ENCODE measurements around the gene CDK17.
"Not testable (repeated sequence)": the region's sequence is repeated elsewhere in the genome, so short reads cannot be mapped to it uniquely, and the experiment has no call there.

Gene CDK17

DNA sequence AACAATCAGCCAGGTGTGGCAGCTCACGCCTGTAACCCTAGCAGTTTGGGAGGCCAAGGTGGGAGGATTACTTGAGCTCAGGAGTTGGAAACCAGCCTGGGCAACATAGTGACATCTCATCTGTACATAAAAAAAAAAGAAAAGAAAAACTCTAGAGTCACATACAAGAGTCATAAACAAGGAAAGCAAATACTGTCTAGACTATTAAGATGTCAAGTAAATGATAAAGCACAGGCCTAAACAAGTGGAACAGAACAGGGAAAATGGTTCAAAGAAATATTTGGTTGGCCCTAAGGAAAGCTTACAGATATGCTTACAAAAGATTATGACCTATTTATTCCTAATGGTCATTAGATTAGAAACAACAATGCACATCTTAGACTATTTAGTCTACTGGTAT is 12.3 kb downstream of the CDK17 start:
- no peak for DNase-seq (ENCODE audit: low read depth)

DNA sequence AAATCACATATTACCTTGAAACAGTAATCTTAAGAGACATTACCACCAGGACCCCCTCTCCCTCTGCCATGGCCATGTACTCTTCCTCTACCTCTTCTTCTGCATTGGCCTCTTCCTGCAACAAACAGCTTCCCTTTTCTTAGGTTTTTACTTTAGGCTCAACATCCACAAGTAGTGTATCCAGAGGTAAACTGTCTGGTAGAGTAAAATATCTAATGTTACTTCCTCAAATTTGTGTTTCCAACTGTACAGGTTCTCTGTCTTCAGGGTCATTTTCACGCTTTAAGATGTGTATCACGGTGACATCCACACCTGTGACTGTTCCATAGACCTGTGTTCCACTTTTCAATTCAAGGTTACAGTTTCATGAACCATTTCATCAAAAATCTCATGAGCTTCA is 13.4 kb downstream of the CDK17 start:
- no peak for DNase-seq (ENCODE audit: low read depth)

DNA sequence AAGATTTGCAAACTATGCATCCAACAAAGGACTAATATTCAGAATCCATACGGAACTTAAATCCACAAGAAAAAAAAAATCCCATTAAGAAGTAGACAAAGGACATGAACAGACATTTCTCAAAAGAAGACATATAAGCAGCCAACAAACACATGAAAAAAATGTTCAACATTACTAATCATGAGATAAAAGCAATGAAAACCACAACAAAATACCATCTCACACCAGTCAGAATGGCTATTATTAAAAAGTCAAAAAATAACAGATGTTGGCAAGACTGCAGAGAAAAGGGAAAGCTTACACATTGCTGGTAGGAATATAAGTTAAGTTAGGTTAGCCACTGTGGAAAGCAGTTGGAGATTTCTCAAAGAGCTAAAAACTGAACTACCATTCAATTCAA is 16.2 kb downstream of the CDK17 start:
- no peak for DNase-seq (ENCODE audit: low read depth)

DNA sequence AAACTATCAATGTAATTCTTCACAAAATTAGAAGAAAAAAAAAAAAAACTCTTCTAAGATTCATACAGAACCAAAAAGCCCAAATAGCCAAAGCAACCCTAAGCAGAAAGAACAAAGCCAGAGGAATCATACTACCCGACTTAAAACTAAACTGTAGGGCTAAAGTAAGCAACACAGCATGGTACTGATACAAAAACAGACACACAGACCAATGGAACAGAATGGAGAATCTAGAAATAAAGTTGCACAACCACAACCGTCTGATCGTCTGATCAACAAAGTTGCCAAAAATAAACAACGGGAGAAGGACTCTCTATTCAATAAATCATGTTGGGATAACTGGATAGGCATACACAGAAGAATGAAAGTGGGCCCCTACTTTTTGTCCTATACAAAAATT is 16.9 kb downstream of the CDK17 start:
- DNase-seq (ENCODE audit: low read depth), result no peak

DNA sequence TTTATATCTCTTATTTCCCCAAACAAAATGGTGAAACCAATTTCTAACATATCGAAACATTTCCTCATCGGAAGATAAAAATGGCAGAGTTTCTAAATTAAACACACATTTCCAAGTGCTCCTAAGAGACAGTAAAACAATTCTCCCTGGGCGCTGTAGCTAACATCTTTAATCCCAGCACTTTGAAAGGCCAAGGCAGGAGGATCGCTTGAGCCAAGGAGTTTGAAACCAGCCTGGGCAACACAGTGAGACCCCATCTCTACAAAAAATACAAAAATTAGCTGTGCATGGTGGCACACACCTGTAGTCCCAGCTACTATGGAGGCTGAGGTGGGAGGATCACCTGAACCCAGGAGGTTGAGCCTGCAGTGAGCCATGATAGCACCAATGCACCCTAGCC is 20.5 kb downstream of the CDK17 start:
- DNase-seq (ENCODE audit: low read depth), result not testable (repeated sequence)

DNA sequence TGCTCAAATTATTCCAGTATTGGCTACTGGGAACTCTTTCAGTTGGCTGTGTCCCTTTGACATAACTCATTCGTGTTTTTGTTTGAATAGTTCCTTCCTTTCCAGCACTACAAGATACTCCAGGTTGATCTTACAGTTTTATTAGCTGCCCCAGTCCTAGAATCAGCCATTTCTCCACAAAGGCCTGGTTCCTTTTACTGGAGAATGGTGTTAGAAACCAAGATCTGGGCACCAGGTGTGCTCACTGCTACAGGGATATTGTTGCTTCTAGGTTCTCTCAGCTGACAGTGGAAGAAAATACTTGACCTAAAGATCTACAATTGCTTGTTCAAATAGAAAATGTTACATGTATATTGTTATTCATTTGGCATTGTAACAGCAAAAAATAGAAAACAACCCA is 21.9 kb downstream of the CDK17 start:
- DNase-seq (ENCODE audit: low read depth), result no peak

DNA sequence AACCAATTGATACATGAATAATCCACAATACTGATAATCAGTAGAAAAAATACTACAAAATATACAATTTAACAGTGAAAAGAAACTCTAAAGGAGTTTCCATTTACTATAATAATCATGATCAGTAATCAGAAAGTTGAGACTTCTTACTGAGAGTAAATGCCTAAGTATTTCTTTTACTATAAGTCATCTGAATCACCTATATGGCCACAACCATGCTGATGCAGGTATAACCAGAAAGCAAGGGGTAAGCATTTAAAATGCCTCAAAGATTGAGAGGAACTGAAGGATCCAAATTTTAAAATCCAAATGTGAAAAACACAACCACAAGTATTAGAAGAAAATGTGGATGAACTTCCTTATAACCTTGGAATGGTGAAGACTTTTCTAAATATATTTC is 23.4 kb downstream of the CDK17 start:
- no peak for DNase-seq (ENCODE audit: low read depth)

DNA sequence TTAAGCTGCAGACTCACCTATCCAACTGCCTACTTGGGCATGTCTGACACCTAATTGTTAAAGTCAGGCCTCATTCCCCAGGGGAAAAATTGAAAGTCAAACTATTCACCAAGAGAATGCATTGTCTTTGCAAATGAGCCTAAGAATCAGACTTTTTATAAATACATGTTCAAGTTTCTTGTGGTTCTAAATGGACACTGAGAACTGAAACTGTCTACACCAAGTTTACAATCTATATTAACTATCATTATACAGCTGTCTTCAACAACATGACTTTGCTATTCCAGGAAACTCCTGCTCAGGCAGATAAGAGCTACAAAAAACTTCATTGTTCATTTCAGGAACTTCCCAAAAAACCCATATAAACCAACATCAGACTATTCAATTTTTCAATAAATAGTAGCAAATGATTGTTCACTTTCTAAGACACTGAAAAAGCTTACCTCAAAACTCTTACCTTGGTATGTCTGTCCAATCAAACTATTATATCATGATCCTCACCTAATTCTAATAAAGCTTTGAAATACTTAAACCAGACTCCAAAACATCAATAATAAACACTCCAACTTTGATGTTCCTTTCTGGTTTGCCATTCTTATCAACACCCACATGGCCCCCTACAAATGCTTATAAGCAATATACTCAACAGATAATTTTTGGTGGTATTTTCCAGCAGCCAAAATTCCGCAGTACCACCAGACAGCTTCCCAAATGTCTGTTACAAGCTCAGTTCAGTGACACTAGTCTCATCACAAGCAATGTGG is 24.2 kb downstream of the CDK17 start:
- no peak for DNase-seq (ENCODE audit: low read depth)

DNA sequence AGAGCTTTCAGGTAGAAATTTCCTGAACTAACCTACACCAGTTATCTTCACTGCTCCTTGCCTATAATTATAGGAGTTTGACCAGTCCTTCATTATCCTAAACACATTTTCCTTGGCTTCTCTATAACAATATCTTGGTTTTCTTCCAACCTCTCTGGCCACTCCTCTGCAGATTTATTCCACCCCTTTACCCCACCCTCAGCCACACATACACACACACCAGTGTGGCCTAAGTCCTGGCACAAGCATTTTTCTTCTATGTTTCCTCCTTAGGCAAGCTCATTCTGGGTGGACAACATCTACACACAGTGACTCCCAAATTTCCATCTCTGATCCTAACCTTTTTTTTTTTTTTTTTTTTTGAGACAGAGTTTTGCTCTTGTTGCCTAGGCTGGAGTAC is 25.1 kb downstream of the CDK17 start:
- no peak for DNase-seq (ENCODE audit: low read depth)

DNA sequence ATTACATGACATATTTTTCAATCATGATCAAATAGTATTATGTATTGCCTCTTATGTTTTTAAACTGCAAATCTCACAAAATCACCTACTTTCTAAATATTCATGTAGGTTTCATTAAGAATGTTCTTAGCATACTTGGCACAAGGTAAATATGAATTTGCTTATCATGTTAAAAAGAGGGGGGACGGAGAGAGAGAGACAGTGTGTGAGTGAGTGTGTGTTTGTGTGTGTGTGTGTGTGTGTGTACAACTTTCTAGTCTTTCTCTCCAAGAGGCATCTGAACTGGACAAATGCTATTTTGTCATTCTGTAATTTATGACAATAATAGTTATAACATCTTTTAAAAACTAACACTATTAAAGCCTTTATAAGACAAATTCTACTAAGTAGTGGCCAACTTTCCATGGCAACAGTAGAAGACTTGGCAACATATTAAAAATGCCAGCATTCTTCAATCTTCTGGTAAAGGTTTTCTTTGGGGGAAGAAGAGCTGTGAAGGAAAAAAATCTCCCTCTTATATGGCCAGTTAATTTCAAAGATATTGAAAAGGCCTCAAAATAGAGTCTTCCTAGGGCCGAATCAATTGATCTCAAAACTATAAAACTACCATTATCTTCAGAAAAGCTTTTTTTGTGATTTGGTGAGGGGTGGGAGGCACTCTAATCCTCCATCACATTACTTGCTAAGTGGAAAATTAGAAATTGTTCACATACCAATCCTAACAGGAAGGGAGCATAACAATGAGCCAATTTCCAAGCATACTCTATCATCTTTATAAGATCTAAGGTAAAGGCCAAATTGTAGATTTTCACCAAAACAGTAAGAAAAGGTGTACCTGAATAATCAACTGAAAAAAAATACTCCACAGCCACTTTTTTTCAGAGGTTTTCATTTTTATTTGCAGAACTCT is 28.2 kb downstream of the CDK17 start:
- no peak for DNase-seq (ENCODE audit: low read depth)

DNA sequence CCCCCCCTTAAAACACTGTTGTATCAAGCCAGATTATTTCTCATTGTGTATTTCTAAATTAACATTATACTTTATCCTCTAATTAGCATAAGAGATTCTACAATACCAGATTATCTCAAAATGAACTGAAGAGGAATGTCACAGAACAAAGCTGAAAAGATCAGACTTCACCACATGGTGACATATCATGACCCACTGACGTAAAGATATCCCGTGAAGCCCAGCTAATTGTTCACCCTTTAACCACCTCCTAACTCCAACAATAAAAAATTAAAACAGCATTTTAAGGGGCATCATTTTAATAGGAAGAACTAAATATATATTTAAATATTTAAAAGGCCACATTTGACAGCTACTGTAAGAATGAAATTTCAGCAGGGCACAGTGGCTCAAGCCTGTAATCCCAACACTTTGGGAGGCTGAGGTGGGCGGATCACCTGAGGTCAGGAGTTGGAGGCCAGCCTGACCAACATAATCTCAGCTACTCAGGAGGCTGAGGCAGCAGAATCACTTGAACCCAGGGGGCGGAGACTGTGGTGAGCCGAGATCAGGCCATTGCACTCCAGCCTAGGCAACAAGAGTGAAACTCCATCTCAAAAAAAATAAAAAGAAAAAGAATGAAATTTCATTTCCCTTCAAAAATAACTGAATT is 29.0 kb downstream of the CDK17 start:
- no peak for DNase-seq (ENCODE audit: low read depth)

DNA sequence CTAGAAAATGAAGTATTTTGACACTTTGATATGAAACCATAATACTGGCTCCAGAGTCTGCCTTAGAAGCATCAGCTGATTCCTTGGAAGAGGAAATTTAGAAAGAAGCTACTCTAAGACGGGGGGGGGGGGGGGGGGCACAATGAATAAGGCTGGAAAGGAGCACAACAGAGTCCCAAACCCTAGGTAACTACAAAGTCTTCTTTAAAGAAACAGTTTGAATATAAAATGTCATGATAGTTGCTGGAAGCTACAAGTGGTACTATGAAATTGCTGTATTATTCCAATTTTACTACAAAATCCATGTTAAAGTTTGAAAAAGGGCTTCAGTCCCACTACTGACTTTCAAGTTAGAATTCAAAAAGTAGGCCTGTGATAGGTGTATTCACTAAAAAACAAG is 31.6 kb downstream of the CDK17 start:
- no peak for DNase-seq (ENCODE audit: low read depth)

DNA sequence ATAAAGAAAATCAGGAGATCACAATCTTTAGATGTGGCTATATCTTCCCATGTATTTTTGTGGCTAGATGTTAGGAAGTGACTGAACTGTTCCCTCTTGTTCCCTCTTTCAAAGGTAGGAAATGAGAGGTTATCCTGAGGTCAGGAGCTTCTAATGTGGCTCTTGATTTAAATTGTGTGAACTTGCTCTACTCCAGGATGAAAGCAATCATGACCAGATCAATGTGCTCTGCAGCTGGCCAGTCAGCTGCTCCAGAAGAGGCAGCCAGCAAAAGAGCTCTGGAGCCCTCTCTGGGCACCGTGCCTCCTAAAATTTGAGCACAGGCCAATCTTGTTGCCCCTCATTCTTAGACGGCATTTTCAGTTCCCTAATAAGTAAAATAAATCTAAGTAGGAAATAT is 32.0 kb downstream of the CDK17 start:
- DNase-seq (ENCODE audit: low read depth), result no peak

DNA sequence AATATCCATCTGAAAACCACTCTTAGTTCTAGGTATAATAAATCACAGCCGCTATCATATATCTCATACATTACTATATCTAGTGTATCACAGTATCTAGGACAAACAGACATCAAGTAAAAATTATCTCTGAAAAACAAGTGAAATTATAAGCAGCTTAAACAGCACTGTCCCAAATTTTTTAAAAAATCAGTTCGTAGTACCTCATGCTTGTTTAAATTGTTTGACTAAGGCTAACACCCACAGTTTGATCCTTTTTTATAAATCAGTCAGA is 33.9 kb downstream of the CDK17 start:
- no peak for DNase-seq (ENCODE audit: low read depth)

DNA sequence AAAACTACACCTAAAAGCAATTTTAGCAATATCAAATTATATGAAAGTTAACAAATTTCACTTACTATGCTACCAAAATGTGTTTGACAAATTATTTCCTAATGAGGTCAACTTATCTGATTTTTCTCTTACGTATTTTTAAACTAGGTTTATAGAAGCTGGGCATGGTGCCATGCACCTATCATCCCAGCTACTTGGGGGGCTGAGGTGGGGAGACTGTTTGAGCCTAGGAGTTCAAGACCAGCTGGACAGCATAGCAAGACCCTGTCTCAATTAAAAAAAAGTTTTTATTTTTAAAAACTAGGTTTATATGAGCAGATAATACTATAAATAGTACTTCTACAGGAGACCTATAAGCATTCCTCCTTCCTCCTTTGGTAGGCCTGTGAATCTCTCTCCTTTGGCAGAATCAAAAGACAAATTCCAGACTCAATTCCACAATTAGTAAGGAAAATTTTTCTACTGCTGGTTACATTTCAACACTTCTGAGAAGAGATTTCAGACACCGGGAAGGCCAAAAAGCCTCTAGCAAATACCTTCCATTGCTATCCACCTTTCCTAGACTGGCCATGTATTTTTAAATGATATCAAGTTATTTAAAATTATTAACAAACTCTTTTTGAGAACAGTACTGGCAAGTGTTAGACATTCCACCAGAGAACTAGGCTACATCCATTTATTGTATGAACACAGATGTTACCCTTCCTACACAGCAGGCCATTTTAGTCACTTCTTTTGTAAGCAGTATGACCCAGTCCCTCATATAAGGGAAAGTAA is 34.4 kb downstream of the CDK17 start:
- DNase-seq (ENCODE audit: low read depth), result no peak

DNA sequence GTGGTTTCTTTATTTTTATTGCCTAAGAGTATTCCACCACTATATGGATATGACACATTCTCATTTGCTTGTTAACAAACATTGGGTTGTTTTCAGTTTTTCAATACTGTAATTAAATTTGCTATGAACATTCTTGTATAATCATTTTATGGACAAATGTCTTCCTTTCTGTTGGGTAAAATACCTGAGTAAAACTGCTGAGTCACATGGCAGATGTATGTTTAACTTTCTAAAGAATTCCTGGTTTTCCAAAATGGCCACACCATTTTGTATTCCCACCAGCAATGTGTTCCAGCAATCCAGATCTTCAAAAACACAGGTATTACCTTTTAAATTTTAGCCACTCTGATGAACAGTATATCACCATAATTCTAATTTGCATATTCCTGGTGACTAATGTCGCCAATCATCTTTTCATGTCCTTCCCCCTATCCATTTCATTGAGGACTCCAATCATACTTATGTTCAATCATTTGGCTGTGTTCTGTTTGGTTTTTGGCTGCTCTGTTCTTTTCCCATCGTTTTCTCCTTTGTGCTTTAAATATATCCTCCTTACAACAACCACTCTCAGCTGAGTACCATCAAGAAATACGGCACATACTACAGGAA is 36.0 kb downstream of the CDK17 start:
- no peak for DNase-seq (ENCODE audit: low read depth)

DNA sequence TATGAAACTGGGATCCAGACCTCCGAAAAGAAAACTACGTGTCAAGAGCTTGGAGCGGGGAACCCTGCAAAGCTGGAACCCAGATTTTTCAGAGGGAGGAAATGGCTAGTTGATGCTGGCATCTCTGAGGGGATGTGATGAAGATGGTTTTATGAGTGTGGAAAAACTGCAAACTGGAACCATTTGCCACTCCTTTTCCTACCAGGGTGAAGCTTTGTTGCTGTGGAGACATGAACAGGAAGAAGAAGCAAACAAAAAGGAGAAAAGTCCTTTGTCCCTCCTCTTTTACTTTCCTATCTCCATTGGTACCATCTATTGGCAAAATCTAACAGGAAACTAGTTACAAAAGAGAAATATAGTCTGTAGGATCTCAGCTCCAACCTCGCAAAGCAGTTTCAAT is 39.2 kb downstream of the CDK17 start:
- DNase-seq (ENCODE audit: low read depth), result no peak

DNA sequence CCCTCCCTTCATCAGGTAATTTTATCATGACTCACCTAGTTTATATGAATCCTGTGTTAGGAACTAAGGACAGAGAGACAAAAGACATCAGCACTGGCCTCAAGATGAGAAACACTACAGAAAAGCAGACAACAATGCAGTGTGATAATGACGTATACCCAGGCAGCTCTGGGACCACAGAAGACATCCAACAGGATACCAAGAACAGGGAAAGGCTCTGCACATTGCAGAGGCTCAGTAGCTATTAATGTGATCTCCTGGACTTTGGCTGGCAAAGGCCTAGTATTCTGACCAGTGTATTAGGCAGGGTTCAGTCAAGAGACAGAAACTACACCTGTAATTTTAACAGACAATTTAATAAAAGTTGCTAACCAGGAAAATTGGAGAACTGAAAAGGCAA is 39.7 kb downstream of the CDK17 start:
- DNase-seq (ENCODE audit: low read depth), result no peak

DNA sequence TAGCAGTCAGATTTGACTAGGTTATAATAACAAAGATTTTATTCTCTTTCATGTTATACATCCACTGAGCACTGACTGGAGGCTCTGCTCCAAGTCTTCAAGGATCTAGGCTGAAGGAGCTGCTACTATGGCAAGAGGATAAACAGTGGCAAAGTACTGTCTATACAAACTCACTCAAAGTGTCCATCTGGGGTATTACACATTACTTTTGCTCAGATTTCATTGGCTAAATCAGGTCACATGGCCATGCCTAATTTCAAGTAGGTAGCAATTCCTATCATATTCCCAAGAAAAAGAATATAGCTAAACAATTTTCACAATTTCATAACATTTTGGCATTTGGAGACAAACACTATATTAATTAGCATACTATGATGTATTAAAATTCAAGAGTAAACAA is 40.9 kb downstream of the CDK17 start:
- no peak for DNase-seq (ENCODE audit: low read depth)

DNA sequence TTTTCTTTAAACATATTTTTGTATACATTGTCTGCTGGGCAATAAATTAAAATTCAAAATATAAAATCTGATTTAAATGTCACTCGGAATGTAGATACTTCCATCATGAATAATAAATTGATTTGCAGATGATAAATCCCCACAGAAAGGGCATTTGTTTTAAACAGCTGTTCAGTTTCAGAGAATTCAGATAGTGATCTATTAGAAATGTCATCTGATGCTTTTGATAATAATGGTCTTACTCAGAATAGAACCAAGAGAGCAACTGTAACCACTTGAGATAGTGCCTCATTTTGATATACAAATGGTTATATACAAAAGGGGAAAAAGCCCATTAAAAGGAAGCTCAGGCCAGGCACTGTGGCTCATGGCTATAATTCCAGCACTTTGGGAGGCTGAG is 43.4 kb downstream of the CDK17 start:
- DNase-seq (ENCODE audit: low read depth), result no peak

DNA sequence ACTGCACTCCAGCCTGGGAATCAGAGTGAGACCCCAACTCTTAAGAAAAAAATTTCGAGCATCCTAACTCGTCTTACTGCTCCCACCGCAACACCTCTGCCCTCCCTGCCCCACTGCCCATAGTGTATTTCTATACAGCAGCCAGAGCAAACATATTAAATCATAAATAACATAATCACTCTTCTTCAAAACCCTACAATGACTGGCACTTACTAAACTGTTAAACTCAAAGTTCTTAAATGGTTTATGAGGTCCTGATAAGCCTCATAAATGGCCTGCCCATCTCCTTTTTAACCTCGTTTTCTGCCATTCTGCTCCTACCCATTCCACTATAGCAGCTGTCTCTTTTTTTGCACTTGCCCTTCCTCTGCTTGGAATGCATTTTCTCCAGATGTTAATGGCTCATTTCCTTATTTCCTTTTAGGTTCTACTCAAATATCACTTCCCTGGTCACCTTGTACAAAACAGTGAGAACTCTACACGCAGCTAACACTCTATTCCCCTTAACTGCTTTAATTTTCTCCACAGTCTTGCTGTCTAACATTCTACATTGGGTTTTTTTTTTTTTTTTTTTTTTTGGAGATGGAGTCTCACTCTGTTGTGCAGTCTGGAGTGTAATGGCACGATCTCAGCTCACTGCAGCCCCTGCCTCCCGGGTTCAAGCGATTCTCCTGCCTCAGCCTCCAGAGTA is 45.2 kb downstream of the CDK17 start:
- DNase-seq (ENCODE audit: low read depth), result no peak
